Stimulated activated CD4-positive, alpha-beta T cell treated with anti-CD3 and anti-CD28 coated beads, Interleukin-1b, Interleukin-23, amount 100 ng/mL, for 48 hours (primary cell): ENCODE measurements around the gene CYP8B1.

Experiments used
- DNase-seq: peaks from one replicate; pipeline ENCODE4 v3.0.0-alpha.2; 2020

The CYP8B1 gene, protein sequence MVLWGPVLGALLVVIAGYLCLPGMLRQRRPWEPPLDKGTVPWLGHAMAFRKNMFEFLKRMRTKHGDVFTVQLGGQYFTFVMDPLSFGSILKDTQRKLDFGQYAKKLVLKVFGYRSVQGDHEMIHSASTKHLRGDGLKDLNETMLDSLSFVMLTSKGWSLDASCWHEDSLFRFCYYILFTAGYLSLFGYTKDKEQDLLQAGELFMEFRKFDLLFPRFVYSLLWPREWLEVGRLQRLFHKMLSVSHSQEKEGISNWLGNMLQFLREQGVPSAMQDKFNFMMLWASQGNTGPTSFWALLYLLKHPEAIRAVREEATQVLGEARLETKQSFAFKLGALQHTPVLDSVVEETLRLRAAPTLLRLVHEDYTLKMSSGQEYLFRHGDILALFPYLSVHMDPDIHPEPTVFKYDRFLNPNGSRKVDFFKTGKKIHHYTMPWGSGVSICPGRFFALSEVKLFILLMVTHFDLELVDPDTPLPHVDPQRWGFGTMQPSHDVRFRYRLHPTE

DNA sequence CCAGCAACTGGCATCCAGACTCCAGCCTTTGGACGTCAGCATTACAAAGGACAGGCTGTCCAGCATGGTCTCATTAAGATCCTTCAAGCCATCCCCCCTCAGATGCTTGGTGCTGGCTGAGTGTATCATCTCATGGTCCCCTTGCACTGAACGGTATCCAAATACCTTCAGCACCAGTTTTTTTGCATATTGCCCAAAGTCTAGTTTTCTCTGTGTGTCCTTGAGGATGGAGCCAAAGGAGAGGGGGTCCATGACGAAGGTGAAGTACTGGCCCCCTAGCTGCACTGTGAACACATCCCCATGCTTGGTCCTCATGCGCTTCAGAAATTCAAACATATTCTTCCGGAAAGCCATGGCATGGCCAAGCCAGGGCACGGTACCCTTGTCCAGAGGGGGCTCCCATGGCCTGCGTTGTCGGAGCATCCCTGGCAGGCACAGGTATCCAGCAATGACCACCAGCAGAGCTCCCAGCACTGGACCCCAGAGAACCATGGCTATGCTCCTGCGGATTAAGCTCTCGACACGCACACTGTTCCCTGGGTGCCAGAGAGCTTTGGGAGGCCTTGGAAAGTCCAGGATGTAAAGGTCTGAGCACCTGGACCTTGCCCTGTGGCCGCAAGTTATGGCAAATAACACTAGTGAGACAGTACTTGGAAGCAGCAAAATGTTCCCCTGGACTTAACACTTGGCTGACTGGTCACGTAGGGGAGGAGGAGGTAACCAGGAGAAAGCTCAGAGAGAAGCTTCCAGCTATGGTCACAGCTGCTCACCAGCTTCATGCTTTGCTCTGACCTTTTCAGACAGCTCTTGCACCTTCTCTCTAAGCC lies at the start of gene CYP8B1:
TSS of gene CYP8B1 (minus strand) at position 555 of the 827 bp plus-strand sequence. CDS start at position 492, 63 bp downstream.
- no peak for DNase-seq

DNA sequence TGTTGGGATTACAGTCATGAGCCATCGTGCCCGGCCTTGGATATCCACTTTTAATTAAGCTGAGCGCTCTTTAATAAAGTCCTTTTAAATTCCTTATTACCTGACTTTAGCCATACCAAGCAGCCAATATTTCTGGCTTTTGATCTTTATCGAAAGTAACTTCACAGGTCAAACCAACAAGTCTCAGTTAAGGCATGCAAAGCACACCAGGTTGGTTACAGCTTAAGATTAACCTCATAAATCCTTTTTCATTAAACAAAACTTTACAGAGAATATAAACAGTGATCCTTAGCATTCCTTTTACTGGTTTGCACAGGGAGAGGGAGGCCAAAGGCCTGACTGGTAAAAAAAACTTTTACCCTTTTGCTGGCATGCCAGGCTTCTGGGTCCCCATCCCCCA lies 47.9 kb upstream of the CYP8B1 start:
- DNase-seq: no peak

DNA sequence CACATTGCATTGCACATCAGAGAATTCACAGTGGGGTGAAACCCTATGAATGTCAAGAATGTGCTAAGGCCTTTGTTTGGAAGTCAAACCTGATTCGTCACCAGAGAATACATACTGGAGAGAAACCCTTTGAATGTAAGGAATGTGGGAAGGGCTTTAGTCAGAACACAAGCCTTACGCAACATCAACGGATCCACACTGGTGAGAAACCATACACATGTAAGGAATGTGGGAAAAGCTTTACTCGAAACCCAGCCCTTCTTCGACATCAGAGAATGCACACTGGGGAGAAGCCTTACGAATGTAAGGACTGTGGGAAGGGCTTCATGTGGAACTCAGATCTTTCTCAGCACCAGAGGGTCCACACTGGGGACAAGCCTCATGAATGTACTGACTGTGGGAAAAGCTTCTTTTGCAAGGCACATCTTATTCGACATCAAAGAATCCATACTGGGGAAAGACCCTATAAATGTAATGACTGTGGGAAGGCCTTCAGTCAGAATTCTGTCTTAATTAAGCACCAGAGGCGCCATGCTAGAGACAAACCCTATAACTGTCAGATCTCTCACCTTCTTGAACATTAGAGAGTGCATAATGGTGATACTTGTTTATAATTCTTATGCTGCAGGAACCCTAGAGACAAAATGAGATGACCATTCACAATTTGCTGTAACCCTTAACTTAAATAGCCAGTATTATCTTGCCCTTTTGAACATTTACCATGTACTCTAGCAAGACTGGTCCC lies 39.3 kb upstream of the CYP8B1 start:
- no peak for DNase-seq

DNA sequence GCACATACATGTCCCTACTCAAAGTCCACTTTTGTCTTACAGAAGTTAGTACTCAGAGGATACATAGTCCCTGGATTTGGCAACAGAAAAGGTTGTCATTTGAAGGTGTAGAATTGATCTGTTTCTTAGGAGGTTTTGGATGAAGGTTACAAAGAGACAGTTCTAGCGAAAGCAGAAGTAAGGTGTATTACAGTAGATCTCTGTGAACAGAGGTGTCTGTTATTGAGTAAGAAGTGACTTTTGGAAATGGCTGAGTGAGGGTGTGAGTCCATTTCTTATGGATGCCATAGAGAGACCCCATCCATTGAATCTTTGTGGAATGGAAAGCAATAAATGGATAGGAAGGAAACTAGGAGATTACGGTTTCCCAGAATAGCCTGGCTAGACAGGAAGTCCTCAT lies 35.9 kb upstream of the CYP8B1 start:
- no peak for DNase-seq

DNA sequence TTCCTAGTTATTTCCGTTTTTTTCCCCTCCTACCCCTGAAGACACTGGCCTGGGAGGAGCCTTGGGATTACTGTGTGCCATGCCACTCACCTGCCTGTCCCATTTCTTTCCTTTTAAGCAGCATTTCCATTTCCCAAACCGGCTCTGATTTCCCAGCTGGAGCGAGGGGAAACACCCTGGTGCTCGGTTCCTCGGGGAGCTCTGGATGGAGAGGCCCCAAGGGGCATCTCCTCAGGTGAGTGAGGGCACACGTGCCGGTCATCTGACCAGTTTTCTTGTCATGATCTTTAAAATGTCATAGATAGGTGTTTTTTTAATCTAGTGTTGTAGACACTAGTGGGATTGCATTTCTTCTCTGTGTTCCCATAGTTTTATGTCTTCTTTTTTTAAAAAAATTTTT lies 33.0 kb upstream of the CYP8B1 start:
- no peak for DNase-seq

DNA sequence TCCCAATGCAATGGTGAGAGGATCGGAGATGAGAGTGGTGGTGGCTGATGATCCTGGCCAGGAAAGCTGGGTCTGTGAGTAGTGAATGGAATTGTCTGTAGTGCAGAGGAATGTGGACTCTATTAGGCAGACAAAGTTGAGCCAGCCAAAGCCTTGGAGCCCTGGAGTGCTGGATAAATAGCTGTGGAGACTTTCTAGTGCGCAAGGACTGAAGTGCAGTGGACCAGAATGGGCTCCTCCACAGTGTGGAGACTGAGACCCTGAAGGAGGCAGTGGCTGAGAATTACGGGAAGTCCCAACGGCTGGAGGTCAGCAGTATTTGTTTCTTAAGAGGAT lies 31.1 kb upstream of the CYP8B1 start:
- DNase-seq: no peak

DNA sequence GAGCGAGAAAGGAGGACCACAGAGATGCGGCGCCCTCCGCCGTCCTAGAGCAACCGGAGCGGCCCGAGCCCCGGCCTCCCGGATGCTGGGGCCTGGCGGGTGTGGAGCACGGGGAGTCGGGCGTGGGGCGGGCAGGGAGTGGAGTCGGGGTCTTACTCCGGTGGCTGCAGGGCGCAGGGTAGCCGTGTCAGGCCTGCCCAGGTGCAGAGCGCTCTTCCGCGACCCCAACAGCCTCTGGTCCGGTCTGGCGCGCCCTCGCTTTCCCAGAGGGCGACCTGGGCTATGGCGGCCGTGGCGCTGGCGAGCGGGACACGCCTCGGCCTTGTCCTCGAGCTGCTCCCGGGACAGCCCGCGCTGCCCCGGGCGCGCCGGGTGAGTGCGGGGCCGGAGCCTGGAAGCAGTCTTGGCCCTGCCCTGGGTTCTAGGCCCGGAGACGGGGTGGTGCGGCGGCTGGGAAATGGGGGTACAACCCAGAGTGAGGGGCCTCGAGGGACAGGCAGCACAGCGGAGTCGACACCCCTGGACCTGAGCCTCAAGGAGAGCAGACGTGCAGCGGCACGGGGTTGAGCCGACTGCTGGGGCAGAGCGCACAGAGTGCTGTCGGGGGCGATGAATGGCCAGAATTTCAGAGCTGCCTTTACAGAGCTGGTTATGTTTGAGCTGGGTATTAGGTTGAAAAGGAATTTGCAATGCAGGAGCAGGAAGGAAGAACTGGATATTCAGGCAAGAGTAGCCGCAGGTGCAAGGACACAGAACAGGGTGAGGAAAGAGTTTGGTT lies 30.6 kb upstream of the CYP8B1 start, which contains the start of gene ZNF662:
TSS of gene ZNF662 (plus strand) at position 73 of the 778 bp plus-strand sequence. CDS start 1,973 bp downstream, outside the sequence.
- DNase-seq: peak; percentile 19

DNA sequence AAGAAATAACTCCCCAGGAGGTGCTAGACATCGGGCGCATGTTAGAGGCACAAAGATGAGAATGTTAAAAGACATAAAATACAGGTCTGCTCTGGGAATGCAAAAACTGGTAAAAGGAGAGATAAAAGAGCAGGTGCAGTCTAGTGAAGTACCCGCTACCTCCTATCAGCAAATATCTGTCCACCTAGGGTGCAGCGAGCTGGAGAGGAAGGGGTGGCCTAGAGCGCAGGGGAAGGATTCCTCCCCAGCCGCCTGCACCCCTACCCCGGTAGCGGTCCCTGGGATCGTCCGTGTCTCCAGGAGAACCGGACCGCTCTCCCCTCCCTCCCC lies 30.0 kb upstream of the CYP8B1 start:
- DNase-seq: no peak

DNA sequence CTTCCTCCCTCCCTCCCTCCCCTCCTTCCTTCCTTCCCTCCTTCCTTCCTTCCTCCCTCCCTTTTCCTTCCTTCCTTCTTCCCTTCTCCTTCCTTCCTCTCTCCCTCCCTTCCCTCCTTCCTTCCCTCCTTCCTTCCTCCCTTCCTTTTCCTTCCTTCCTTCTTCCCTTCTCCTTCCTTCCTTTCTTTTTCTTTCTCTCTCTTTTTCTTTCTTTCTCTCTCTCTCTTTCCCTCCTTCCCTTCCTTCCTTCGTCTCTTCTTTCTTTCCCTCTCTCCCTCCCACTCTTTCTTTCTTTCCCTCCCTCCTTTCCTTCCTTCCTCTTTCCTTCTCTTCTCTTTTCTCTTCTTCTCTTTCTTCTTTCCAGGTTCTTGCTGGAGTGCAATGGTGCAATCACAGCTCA lies 28.4 kb upstream of the CYP8B1 start:
- DNase-seq: no peak

DNA sequence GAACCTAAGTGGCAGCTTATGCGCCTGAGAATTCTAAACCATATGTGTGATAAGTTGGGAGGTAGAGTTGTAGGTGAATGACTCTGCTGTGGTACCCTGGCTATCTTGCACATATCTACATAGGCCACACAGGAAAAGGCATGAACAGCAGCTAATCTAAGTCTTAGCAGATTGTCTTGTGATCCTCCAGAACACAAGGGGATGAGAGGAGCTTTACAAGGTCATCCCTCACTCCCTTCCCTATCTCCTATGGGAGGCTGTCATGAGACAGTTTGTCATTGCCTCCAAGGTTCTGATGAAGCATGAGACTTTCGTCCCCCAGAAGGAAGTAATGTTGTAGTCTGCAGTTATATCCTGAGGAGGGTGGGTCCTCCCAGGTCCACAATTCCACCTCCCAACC lies 26.6 kb upstream of the CYP8B1 start:
- DNase-seq: no peak

DNA sequence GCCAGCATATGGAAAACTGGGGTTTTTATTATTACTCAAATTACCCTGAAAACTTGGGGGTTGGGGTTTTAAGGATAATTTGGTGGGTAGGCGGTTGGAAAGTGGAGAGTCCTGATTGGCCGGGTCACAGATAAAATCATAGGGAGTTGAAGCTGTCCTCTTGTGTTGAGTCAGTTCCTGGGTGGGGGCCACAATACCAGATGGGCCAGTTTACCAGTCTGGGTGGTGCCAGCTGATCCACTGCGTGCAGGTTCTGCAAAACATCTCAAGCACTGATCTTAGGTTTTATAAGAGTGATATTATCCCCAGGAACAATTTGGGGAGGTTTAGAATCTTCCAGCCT lies 25.4 kb upstream of the CYP8B1 start:
- DNase-seq: no peak

DNA sequence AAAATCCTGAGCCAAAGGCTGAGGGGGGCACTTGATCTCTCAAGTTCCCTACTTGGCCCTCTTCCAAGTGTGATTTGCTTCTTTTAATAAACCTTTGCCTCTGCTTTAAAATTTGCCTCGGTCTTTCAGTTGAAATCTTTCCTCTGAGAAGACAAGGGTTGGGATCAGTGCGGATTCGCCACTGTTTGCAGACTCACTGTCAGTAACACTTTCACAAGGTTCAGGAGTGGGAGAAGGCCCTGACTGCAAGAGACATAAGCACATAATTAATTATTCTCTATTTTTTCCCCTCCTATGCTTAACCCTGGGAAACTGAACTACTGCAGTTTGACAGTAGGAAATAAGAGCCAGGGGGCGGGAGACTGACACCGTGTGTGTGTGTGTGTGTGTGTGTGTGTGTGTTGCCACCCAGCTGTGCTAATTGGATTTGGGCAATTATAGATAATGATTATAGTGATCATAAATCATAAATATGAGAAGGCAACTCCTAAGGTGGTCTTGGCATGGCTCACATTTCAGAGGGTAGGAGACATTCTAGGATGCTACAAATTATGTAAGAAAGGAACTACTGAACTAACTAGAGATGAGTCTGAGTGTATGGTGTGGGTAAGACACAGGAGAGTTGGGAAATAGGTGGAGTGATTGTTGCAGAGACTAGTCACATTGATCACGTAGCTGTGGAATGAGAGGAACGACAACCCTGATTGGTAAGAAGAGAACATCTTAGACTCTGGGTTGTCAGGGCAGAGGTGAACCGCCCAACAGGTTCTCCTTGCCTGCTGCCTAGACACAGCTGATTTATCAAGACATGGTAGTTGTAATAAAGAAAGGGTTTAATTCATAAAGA lies 24.8 kb upstream of the CYP8B1 start:
- no peak for DNase-seq

DNA sequence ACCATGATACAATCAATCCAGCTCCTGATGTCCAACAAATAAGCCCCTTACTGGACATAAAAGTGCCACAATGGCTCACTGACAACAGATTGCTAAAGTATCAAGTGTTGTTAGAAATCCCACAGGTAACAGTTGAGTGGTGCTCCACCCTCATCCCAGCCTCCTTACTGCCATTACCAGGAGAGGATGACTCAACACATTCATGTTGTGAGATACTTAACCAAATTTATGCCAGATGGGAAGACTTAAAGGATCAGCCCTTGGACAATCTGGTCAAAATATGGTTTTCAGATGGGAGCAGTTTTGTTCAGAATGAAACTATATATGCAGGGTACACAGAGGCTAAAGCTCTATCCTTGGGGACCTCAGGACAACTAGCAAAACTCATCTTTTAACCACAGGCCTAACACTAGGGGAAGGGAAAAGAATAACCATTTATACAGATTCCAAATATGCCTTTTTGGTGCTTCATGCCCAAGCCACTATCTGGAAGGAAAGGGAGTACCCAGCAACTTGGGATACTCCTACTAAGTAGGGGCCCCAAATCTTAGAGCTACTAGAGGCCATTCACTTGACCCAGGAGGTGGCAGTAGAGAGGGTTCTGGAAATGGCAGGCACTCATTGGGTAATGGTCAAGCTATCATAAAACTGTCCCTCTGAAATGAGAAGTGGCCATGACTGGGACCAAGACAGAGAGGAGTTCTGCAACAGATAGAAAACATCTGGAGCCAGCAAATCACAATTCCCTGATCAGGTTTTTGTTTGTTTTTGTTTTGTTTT lies 23.4 kb upstream of the CYP8B1 start:
- no peak for DNase-seq

DNA sequence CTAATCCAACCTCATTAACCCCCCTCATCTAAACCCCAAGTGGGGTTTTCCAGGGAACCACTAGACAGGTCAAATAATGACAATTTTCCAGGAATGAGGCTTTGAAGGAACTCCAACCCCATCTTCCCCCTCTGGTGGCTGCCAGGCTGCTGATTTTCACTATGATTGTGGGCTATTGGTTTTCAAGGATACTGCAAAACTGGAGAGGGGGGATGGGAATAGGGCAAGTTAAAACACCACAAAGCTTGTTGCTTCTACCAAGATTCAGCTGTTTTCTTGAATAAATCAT lies 19.8 kb upstream of the CYP8B1 start:
- no peak for DNase-seq

DNA sequence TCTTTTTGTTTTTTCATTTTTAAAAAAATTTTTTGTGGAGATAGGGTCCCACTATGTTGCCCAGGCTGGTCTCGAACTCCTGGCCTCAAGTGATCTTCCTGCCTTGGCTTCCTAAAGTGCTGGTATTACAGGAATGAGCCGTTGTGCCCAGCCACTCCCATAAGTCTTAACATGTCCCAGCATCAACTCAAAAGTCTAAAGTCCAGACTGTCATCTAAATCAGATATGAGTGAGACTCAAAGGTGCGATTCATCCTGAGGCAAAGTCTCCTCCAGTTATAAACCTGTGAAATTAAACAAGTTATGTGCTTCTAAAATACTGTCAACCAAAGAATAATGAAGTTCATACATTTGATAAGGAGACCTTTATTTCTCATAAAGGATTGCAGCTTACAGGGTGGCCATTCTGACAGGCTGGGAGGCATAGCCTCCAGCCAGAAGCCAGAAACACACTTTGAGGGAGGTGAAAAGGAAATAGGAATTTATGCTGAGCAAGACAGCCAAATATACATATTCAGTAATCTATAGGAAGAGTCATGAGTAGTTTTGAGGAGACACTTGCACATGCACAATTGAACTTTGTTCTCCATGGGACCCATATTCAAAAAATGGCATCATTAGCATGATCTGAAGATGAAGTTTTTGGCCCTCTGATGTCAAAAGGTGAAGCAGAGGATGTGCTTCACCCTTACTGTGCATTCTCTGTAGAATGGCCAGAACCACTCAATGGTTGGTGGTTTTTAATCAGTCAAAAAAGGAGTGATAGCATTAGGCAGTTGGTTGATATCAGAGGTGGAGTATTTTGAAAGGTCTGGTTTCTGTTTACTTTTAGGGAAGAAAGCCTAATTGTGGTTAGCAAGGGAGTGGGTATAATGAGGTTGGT lies 19.3 kb upstream of the CYP8B1 start:
- DNase-seq: no peak

DNA sequence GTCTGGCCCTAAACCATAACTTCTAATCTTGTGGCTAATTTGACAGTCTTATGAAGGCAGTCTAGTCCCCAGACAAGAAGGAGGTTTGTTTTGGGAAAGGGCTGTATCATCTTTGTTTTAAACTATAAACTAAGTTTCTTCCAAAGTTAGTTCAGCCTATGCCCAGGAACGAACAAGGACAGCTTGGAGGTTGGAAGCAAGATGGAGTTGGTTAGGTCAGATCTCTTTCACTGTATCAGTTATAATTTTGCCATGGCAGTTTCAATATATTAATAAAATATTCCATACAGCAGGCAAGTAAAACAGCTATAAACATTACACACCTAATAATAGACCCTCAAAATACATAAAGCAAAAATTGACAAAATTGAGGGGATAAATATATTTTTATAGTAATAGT lies 17.1 kb upstream of the CYP8B1 start:
- DNase-seq: no peak

DNA sequence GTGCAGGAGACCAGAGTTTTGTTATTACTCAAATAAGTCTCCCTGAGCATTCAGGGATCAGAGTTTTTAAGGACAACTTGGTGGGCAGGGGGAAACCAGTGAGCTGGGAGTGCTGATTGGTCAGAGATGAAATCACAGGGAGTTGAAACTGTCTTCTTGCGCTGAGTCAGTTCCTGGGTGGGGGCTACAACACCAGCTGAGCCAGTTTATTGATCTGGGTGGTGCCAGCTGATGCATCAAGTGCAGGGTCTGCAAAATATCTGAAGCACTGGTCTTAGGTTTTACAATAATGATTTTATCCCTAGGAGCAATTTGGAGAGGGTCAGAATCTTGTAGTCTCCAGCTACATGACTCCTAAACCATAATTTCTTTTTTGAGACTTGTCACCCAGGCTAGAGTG lies 16.5 kb upstream of the CYP8B1 start:
- no peak for DNase-seq

DNA sequence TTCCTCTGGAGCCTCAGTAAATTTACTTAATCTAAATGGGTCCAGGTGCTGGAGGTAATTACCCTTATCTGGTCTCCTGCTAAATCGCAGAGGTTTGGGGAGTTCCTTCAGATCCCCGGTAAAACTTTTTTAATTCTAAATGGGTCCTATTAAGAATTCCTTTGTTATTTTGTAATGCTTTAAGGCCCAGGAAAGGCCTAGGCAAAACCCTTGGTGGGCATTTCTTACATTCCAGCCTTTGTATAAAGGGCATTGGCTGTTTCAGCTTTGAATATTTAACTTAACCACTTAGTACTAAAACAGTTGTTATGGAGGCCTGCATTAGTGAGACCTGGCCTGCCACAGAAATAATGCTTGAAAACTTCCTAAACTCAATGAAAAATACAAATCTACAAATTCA lies 15.4 kb upstream of the CYP8B1 start:
- DNase-seq: no peak

DNA sequence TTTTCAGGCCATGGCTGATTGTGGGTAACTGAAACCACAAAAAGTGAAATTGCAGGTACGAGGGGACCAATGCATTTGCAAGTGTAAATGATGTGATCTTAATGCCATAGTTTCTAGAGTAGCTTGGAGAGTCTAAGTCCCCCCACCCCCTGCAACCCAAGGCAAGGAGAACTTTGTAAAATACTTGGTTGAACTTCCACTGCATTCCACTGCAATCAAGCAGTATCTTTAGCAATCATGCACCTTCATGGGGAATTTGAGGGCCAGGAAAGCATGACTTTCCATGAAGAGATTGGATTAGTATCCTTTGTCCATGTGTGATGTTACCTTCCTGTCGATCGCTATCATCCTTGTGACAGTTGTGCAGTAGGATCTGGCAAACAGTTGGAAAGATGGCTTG lies 11.4 kb upstream of the CYP8B1 start:
- DNase-seq: no peak

DNA sequence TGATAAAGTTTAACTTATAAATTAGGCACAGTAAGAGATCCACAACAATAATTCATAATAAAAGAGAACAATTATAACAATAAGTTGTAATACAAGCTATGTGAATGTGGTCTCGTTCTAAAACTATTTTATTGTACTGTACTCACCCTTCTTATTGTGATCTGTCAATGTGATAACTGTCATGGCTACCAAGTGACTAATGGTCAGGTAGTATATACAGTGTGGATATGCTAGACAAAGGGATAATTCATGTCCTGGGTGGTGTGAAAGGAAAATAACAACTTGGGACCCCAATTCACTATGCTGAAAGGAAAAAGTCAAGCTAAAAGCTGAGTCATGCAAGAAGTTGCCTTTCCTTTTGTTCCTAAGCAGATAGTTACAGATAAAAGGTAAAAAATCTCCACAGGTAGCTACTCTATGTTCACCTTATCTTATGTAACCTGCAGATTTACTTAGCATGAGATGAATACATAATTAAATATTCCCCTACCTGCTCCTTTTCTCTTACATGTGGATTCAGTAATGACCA lies 10.7 kb upstream of the CYP8B1 start:
- DNase-seq: no peak
